Neural progenitor cell (in vitro differentiated cells): ENCODE measurements around the gene APBA3. TPM values are rescaled to one million over a fixed set of nuclear protein-coding genes. Genes with fewer than 3 reads are reported as not detected.

Experiments
- DNase-seq: peaks from one replicate; pipeline ENCODE4 v3.0.0-alpha.2; 2016; ENCODE audit warnings: low spot score
- H2AFZ ChIP-seq: fragments of 200-600 bp; sonication (generic); replicated peaks from 2 replicates; pipeline ENCODE4 v1.6.1; 2016; ENCODE audit warnings: antibody characterized with exemption
- H3F3A ChIP-seq: fragments of 200-600 bp; sonication (generic); 2 replicates; pipeline ENCODE4 v1.6.1; 2016; ENCODE audit warnings: antibody characterized with exemption, low read depth
- H3K27ac ChIP-seq: fragments of 200-600 bp; sonication (generic); 2 replicates; pipeline ENCODE4 v1.5.1; 2016; ENCODE audit warnings: mild to moderate bottlenecking
- H3K27me3 ChIP-seq: fragments of 200-600 bp; sonication (generic); 2 replicates; pipeline ENCODE4 v1.6.1; 2016; ENCODE audit warnings: mild to moderate bottlenecking, moderate library complexity
- H3K36me3 ChIP-seq: fragments of 200-600 bp; sonication (generic); 2 replicates; pipeline ENCODE4 v1.5.1; 2016
- H3K4me1 ChIP-seq: fragments of 200-600 bp; sonication (generic); 2 replicates; pipeline ENCODE4 v1.6.1; 2016; ENCODE audit warnings: mixed run types
- H3K4me2 ChIP-seq: fragments of 200-600 bp; sonication (generic); 2 replicates; pipeline ENCODE4 v1.6.1; 2016
- H3K4me3 ChIP-seq: fragments of 200-600 bp; sonication (generic); 2 replicates; pipeline ENCODE4 v1.5.1; 2016
- H3K79me2 ChIP-seq: fragments of 200-600 bp; sonication (generic); 2 replicates; pipeline ENCODE4 v1.6.1; 2016; ENCODE audit warnings: low read depth
- H3K9ac ChIP-seq: fragments of 200-600 bp; sonication (generic); 2 replicates; pipeline ENCODE4 v1.6.1; 2016
- H3K9me3 ChIP-seq: fragments of 200-600 bp; sonication (generic); 2 replicates; pipeline ENCODE4 v1.5.1; 2016; ENCODE audit warnings: low read depth
- H4K20me1 ChIP-seq: fragments of 200-600 bp; sonication (generic); 2 replicates; pipeline ENCODE4 v1.6.1; 2016; ENCODE audit warnings: low read depth
- H3K27ac Mint-ChIP-seq: 3 replicates; pipeline ENCODE4 v1.8.0; 2021; ENCODE audit warnings: mixed read lengths
- H3K27me3 Mint-ChIP-seq: 2 replicates; pipeline ENCODE4 v1.8.0; 2022; ENCODE audit warnings: low read depth, mild to moderate bottlenecking, inconsistent platforms, moderate library complexity, mixed read lengths; ENCODE audit not compliant: insufficient read depth
- H3K36me3 Mint-ChIP-seq: 3 replicates; pipeline ENCODE4 v1.8.0; 2021; ENCODE audit warnings: mixed read lengths
- H3K4me1 Mint-ChIP-seq: 3 replicates; pipeline ENCODE4 v1.8.0; 2021; ENCODE audit warnings: mixed read lengths
- H3K4me3 Mint-ChIP-seq: 3 replicates; pipeline ENCODE4 v1.8.0; 2021; ENCODE audit warnings: mild to moderate bottlenecking, moderate library complexity, mixed read lengths
- H3K9me3 Mint-ChIP-seq: 3 replicates; pipeline ENCODE4 v1.8.0; 2020; ENCODE audit warnings: mixed read lengths
- EZH2 ChIP-seq: fragments of 200-600 bp; sonication (generic); IDR thresholded peaks from 2 replicates; pipeline ENCODE4 v1.6.1; 2017; ENCODE audit warnings: antibody characterized with exemption, mild to moderate bottlenecking, moderate library complexity
- EZH2phosphoT487 ChIP-seq: fragments of 200-600 bp; sonication (generic); IDR thresholded peaks from 2 replicates; pipeline ENCODE4 v1.6.1; 2017; ENCODE audit warnings: antibody characterized with exemption
- total RNA-seq: library from RNA; depleted of rRNA; stranded (reverse); fragments of >200 nt; gene quantifications from 2 replicates; pipeline ENCODE4 v1.2.3, GENCODE V29; 2015; ENCODE audit warnings: low replicate concordance
- TF ChIP-seq, protein P1 (sequence below): fragments of 200-600 bp; sonication (generic); IDR thresholded peaks from 2 replicates; pipeline ENCODE4 v1.5.1; 2017; ENCODE audit warnings: antibody characterized with exemption, mild to moderate bottlenecking

Gene APBA3
- total RNA-seq, 1 donor from 2014 or later = 17.3 TPM

DNA sequence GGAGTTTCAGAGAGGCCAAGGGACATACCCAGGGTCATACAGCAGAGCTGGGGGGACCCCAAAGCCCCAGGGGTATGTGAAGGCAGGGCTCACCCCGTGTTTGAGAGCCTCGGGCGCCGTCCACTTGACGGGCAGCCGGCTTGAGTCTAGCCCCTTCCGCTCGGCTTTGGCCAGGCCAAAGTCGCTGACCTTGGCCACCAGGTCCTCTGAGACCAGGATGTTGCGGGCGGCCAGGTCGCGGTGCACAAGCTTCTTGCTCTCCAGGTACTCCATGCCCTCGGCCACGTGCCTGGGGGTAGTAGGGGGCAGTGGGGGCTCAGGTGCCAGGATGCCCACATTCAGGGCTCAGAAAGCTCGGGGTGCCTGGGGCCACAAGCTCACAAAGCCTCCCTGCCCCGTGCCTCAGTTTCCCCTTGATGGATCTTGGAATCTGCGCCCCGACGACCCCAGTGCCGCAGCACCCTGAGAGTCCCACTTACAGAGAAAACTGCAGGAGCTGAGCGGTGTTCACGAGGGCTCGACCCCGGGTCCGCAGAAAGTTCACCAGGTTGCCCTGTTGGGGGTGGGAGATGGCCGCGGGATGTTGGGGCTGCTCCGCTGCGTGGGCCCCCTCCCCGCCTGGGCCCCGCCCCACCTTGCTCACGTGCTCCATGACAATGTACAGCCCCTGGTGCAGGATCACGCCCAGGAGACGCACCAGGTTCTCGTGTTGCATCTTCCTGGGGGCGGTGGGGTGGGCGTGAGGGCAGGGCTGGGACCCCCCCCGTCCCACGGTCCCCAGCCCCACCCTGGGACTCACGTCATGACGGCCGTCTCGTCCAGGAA, 17.6 kb upstream of the APBA3 start:
- Histone ChIP-seq H3K27ac (no peak overlapping the region), H3K79me2 (no peaks in the 10 kb centered on the region), H3K36me3 (no peaks in the 10 kb centered on the region), H3K4me1 (no peaks in the 10 kb centered on the region), H3K27me3 (peaks cover 10% of the 10 kb centered on the region), H3F3A (no peaks in the 10 kb centered on the region), H3K4me3 (no peak overlapping the region), H2AFZ (no peak overlapping the region), H3K9ac (no peak overlapping the region), H4K20me1 (no peaks in the 10 kb centered on the region), H3K9me3 (no peaks in the 10 kb centered on the region), H3K4me2 (no peak overlapping the region)
- H3K27me3 Mint-ChIP-seq = peaks cover 16% of the 10 kb centered on the region
- TF ChIP-seq, protein P1, sequence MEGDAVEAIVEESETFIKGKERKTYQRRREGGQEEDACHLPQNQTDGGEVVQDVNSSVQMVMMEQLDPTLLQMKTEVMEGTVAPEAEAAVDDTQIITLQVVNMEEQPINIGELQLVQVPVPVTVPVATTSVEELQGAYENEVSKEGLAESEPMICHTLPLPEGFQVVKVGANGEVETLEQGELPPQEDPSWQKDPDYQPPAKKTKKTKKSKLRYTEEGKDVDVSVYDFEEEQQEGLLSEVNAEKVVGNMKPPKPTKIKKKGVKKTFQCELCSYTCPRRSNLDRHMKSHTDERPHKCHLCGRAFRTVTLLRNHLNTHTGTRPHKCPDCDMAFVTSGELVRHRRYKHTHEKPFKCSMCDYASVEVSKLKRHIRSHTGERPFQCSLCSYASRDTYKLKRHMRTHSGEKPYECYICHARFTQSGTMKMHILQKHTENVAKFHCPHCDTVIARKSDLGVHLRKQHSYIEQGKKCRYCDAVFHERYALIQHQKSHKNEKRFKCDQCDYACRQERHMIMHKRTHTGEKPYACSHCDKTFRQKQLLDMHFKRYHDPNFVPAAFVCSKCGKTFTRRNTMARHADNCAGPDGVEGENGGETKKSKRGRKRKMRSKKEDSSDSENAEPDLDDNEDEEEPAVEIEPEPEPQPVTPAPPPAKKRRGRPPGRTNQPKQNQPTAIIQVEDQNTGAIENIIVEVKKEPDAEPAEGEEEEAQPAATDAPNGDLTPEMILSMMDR = no peak
- TF ChIP-seq EZH2 (no peak), EZH2phosphoT487 (no peak)
- no peak overlapping the region for H3K27ac Mint-ChIP-seq
- DNase-seq = no peak
- no peak overlapping the region for H3K4me3 Mint-ChIP-seq
- no peaks in the 10 kb centered on the region for H3K36me3 Mint-ChIP-seq
- H3K4me1 Mint-ChIP-seq = no peaks in the 10 kb centered on the region
- H3K9me3 Mint-ChIP-seq = peaks cover 18% of the 10 kb centered on the region

- H2AFZ ChIP-seq = no peak overlapping the region
- no peaks in the 10 kb centered on the region for H3K79me2 ChIP-seq
- DNase-seq = no peak
- no peaks in the 10 kb centered on the region for H3K9me3 ChIP-seq
- H3K9me3 Mint-ChIP-seq = peaks cover 18% of the 10 kb centered on the region
- peaks cover 1% of the 10 kb centered on the region for H3K27me3 ChIP-seq
- H4K20me1 ChIP-seq = no peaks in the 10 kb centered on the region
- peaks cover 14% of the 10 kb centered on the region for H3K27me3 Mint-ChIP-seq
- H3K36me3 ChIP-seq = no peaks in the 10 kb centered on the region
- no peaks in the 10 kb centered on the region for H3K4me1 ChIP-seq
- H3K4me3 ChIP-seq = no peak overlapping the region
- no peak overlapping the region for H3K9ac ChIP-seq
- no peaks in the 10 kb centered on the region for H3K36me3 Mint-ChIP-seq
- H3K4me1 Mint-ChIP-seq = no peaks in the 10 kb centered on the region
- H3K27ac ChIP-seq = no peak overlapping the region
- H3K27ac Mint-ChIP-seq = no peak overlapping the region
- no peak overlapping the region for H3K4me2 ChIP-seq
- H3F3A ChIP-seq = no peaks in the 10 kb centered on the region
- no peak for TF ChIP-seq EZH2
- TF ChIP-seq EZH2phosphoT487 = no peak
- TF ChIP-seq, protein P1 = no peak
- no peak overlapping the region for H3K4me3 Mint-ChIP-seq
Measured at GRCh38 chr19:3778104-3778867, 16.8 kb upstream of the APBA3 start.

DNA sequence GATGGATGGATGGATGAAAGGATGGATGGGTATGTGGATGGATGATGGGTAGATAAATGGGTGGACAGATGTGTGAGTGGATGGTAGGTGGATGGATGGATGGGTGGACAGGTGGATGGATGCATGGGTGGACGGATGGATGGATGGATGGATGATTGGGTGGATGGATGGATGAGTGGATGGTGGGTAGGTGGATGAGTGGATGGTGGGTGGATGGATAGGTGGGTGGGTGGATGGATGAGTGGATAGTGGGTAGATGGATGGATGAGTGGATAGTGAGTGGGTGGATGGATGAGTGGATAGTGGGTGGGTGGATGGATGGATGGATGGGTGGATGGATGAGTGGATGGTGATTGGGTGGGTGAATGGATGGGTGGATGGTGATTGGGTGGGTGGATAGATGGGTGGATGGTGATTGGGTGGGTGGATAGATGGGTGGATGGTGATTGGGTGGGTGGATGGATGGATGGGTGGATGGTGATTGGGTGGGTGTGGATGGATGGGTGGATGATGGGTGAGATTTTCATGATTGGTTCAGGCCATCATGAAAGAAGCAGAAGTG, 15.1 kb upstream of the APBA3 start:
- peaks cover 4% of the 10 kb centered on the region for H3K4me1 Mint-ChIP-seq
- DNase-seq = no peak
- Histone ChIP-seq H3K4me1 (peaks cover 7% of the 10 kb centered on the region), H3K27ac (no peak overlapping the region), H3K4me3 (no peak overlapping the region), H3K4me2 (no peak overlapping the region), H3K79me2 (no peaks in the 10 kb centered on the region), H3K27me3 (no peaks in the 10 kb centered on the region), H3K9me3 (no peaks in the 10 kb centered on the region), H3K36me3 (no peaks in the 10 kb centered on the region), H3F3A (no peaks in the 10 kb centered on the region), H3K9ac (no peak overlapping the region), H4K20me1 (no peaks in the 10 kb centered on the region), H2AFZ (no peak overlapping the region)
- peaks cover 8% of the 10 kb centered on the region for H3K9me3 Mint-ChIP-seq
- H3K27me3 Mint-ChIP-seq = peaks cover 8% of the 10 kb centered on the region
- no peak for TF ChIP-seq EZH2
- no peak for TF ChIP-seq EZH2phosphoT487
- TF ChIP-seq, protein P1 = no peak
- no peaks in the 10 kb centered on the region for H3K36me3 Mint-ChIP-seq
- H3K4me3 Mint-ChIP-seq = no peak overlapping the region
- no peak overlapping the region for H3K27ac Mint-ChIP-seq
